SKM-1 treated with dmso at 0.1 percent for 144 hours (cell line): ENCODE measurements around the gene PI16.
"Not testable (repeated sequence)": the region's sequence is repeated elsewhere in the genome, so short reads cannot be mapped to it uniquely, and the experiment has no call there.

Source experiments
- DNase-seq: peaks from one replicate; lab custom pipeline; 2025; ENCODE audit not compliant: unreplicated experiment; lab: John Stamatoyannopoulos, UW

The PI16 gene

DNA sequence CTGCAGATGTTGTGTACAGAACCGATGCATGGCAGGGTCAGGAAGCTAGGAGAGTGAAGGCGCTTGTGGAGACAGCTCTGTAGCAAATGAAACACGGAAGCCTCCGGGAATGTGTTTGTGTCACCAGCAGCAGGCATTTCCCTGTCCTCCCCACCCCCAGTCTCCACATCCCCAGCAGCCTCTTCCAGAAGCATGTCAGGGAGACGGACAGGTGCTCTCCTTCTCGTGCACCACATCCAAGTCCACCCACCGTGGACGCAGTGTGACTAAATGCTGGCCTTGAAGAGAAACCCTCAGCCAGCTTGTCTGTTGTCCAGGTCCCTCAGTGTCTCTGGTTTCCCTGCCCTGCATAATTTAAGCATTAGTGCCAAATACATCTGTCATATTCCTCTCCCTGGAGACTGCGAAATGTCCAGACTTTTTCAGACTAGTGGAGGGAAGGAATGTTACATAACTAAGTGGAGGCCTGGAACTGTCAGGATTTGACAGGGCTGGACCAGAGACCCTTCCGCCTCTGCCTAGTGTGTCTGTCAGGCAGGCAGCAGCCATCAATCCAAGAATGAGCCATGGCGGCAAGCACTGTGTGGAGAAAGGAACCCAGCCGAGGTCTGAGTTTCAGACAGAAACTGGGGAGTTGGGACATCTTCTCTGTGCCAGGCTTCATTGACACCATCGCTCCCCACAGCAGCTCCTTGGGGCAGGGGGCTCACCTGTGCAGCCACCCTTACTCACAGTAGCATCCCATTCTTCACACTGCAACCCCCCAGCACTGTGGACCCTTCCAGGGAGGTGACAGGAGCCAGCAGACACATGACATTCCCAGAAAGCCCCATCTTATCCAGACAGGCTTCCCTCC, 26.6 kb upstream of the PI16 start:
- DNase-seq = no peak

DNA sequence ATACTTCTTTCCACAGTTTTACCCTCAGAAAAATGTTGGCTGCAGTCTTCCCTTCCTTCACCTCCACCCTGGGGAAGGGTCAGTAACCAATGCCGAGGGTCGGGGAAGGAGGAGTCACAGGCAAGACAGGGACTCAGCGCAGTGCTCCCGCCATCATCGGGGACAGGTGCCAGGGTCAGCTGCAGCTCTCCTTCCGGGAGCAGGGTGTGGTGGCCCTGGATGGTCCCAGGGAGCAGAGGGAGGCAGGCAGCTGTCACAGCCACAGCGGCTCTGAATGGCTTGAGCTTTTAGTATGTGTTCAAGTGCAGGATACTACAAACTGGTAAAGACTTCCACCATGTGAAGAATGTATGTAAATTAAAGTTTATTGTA, 26.0 kb upstream of the PI16 start:
- DNase-seq = no peak

DNA sequence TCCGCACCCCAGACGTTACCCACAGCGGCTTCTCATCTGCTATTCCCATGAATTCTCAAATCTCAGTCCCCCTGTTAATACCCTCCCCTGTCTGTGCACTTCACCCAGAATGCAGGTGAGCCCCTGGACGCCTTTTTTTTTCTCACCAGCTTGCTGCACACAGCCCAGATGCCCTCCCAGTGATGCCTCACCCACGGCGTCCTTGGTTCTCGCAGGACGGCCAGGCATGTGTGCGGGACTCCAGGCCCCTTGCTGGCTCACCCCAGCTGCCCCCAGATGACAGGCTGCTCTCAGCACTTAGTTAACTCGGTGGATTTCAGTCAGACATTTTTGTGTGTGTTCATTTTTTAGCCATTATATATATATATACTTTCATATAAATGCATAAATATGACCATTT, 25.4 kb upstream of the PI16 start:
- no peak for DNase-seq

DNA sequence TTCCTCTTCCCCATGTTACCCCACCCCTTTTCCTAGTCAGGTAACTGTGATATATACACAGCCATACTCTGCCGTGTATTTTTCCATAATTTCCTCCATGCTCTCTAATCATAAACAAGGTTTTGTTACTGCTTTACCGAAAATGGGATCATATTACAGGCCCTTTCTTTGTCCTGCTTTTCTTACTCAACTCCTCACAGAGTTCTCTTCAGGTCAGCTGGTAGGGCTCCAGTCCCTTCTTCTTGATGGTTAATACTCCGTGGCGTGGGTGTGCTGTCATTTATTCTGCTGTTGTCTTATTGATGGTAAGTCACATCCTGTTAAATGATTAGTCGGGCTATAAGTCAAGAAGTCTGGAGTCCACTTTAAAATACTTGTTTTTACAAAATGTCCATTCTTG, 24.9 kb upstream of the PI16 start:
- DNase-seq = no peak

DNA sequence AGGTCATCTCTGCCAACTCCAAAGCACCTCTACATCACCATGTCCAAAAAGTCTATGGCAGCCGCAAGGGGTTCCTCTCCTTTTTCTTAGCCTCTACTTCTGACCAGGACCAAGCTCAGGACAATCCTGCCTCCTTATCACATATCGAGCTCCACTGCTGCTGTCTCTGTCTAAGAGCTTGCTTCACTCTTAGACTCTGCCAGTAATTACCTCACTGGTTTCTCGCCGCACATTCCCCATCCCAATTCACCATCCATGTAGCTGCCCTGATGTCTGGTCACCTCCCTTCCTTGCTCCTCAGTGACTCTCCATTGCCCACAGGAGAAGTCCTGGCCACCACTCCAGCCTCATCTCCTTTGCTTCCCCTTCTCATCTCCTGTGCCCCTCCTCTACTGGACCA, 24.1 kb upstream of the PI16 start:
- DNase-seq = no peak

DNA sequence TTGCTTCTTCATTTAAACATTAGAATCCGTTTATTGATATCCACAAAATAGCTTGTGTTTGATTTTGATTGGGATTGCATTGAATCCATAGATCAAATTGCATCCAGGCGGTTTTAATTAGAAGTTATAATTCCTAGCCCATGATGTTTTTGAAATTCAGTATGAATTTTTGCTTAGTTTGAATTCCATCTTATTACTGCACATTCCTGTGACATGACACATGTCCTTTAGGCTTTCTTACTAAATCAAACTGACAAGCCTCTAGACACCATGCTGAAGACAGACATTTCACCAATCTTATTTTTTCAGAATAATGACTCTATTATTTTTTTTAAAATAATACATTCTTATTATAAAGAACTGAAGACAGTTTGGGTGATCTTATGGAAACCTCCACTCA, 21.4 kb upstream of the PI16 start:
- DNase-seq = no peak

DNA sequence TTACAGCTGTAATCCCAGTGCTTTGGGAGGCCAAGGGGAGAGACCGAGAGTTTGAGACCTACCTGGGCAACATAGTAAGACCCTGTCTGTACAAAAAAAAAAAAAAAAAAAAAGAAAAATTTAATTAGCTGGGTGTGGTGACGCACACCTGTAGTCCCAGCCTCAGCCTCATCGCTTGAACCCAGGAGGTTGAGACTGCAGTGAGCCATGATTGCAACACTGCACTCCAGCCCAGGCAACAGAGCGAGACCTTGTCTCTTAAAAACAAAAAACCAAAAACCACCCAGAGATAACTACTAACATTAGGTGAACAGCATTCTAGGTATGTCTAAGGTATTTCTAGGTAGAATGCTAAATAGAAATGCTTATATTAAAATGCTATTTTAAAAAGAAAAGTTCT, 21.0 kb upstream of the PI16 start:
- no peak for DNase-seq

DNA sequence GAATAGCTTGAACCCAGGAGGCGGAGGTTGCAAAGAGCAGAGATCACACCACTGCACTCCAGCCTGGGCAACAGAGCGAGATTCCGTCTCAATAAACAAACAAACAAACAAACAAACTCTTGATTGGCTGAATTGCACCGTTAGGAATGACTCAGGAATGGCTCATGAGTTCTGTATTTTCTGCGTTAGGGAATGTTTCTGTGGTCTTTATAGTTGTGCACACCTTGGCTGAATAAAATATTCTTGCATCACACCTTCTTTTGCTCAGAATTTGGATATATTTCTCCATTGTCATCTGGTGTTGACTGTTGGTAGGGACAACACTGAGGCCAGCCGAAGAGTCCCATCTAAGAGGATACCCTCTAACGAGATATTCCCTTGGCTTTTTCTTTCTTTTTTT, 19.6 kb upstream of the PI16 start:
- DNase-seq = no peak

DNA sequence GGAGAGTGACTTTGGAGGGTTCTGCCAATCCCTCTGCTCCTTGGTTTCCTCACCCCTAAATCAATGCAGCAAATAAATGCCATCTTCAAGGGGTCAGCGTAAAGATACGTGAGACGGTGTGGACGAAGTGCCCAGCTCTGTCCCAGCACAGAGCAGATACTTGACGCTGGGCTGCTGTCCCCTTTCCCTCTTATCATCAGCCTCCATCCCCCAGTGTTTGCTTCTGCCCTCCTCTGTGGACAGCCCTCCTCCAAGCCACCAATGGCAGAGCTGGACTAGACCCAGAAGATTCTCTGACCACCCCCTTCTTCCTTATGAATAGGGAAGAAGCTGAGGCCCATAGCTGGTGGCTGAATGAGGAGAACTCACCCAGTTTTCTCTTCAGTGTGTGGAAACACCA, 17.7 kb upstream of the PI16 start:
- DNase-seq = no peak

DNA sequence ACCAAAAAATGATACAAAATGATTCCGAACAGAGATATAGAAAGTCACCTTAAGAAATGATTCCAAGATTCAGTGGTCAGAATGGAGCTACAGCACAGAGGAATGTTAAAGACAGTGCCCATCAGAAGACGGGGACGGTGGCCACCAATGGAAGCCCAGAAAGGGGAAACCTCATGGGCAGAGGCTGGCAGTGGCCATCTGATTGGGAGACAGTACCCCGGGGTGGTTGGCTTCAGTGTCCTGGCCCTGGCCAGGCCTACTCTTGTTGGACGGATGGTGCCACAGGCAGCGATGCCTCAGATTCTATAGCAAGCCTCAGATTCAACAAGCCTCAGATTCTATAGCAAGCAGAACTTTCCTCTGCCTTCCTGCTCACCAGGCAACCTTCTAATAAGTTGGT, 16.6 kb upstream of the PI16 start:
- no peak for DNase-seq

DNA sequence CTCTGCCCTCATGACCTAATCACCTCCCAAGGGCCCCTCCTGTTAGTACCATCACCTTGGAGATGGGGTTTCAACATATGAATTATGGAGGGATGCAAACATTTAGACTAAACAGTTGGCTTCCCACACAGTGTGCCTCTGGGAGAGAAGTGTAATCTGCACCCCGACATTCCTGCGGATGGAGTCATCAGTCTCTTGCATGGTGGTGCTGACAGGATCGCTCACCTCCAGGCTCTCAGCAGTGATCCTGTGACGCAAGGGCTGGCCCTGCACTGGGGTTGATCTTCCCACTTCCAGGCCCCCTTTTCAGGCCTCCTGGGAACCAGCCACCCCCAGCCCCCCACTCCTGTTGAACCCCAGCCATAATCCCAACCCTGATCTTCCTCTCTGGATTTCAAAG, 16.0 kb upstream of the PI16 start:
- no peak for DNase-seq

DNA sequence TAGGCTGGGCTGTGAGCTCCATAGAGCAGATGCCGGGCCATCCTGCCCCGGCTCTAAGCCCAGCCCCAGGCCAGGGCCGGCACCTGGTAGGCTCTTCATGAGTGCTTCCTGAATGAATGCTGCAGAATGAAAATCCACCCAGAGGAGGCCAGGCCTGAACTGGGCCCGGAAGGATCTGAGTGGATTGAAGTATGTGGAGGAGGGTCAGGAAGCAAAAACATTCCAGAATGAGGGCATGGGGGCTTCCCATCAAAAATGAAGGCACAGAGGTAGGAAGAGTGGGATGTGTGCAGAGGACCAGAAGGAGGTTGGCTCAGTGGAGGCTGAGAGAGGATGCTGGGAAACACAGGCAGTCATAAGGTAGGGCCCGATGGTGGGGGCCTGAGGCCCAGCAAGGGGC, 15.5 kb upstream of the PI16 start:
- DNase-seq = not testable (repeated sequence)

DNA sequence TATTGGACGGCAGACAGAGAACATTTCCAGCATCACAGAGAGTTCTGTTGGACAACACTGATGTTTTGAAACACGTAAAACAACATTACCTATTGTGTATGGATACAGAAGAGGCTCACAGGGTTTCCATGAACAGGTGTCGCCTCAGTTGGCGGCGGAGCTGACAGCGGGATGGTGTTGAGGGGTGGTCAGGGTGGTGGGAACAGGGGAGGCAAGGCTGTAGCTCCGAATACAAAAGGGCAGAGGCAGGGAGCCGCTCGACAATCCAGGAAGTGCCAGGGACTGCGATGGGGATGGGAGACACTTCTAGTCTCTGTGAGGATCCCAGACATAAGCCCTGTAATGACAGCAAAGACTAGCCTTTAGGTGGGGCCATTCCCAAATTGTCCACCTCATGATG, 14.5 kb upstream of the PI16 start:
- DNase-seq = no peak

DNA sequence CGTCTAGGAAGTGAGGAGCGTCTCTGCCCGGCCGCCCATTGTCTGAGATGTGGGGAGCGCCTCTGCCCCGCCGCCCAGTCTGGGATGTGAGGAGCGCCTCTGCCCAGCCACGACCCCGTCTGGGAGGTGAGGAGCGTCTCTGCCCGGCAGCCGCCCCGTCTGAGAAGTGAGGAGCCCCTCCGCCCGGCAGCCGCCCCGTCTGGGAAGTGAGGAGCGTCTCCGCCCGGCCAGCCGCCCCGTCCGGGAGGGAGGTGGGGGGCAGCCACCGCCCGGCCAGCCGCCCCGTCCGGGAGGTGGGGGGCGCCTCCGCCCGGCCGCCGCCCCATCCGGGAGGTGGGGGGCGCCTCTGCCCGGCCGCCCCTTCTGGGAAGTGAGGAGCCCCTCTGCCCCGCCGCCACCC, 13.0 kb upstream of the PI16 start:
- DNase-seq = not testable (repeated sequence)

DNA sequence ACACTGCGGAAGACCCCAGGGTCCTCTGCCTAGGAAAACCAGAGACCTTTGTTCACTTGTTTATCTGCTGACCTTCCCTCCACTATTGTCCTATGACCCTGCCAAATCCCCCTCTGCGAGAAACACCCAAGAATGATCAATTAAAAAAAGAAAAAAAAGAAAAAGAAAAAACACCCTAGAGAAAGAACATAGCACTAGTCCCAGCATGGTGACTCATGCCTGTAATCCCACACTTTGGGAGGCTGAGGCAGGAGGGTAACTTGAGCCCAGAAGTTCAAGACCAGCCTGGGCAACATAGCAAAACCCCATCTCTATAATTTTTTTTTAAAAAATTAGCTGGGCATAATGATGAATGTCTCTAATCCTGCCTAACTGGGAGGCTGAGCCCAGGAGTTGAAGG, 12.2 kb upstream of the PI16 start:
- not testable (repeated sequence) for DNase-seq

DNA sequence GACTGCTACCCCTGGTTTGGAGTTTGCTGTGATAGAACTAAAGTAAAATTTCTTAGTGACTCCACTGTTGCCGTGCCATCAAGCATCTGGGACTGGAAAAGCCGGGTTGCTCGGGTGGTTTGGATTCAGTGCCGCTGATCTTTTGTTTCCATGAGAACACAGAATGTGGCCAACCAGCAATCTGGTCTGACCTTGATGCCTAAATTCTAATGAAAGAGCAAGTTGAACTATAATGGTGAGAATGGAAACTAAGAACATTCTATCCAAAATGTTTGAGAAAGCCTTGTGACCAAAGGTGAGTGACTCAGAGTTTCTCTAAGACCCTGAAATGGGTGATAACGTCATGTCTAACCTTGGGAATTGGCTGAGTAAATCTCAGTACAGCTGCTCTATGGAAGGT, 9.9 kb upstream of the PI16 start:
- DNase-seq = no peak

DNA sequence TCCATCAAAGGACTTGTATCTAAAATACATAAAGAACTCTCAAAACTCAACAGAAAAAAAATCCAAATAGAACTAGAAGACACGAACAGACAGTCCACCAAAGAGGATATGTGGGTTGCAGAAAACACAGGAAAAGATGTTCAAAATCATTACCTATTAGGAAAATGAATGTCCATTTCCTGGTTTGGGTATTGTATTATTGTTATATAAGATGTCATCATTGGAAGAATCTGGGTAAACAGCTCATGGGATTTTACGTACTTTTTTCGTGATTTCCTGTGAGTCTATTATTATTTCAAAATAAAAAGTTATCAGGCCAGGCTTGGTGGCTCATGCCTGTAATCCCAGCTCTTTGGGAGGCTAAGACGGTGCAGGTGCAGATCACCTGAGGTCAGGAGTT, 9.2 kb upstream of the PI16 start:
- DNase-seq = no peak

DNA sequence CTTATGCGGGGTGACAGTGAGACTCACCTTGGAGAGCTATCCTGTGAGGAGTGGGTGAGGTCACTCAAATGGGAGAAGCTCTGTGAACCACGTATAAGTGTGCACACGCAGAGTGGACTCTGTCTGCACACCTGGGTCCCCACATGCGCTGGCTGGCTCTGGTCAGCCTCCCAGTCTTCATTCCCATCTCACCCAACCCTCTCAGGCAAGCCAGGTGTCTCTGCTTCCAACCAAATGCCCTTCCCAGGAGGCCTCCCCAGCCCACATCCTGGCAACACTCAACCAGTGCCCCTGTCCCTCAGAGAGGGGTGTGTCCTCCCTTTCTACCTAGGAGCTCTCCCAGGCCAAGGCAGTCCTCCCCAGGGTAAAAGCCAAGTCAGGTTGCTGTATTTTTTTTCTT, 8.0 kb upstream of the PI16 start:
- no peak for DNase-seq

DNA sequence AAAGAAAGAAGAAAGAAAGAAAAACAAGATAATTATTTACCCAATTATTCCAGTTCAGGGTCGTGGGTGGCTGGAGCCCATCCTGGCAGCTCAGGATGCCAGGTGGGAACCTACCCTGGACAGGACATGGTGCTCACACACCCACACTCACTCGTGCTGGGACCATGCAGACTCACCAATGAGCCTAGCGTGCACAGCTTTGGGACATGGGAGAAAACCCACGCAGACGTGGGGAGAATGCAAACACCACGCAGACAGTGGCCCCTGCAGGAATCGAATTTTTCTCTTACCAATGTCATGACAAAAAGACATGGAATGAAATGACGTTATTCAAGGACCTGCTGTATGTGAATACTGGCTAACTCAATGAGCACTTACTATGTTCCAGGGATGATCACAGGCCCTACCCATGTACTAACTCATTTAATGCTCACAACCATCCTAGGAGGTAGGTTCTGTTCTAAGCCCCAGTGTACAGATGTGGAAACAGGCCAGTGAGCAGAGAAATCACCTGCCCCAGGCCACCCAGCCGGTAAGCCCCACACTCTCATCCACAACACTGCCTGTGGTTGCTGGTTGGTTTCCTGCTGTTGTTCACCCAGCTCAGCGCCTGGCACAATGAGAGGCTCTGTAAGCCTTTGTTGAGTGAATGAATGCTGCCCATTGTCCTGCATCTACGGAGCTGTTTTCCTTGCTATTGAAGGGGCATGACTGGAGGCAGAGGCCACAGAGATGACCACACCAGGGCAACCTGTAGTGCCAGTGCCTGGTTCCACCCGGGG, 6.8 kb upstream of the PI16 start:
- DNase-seq = no peak

DNA sequence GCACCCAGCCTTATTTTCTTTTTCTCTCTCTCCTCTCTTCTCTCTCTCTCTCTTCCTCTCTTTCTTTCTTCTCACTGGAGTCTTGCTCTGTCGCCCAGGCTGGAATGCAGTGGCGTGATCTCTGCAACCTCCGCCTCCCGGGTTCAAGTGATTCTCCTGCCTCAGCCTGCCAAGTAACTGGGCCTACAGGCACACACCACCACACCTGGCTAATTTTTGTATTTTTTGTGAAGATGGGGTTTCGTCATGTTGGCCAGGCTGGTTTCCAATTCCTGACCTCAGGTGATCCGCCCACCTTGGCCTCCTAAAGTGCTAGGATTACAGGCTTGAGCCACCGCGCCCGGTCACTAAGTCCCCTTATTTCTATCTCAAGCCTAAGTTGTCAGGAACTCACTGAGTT, 5.5 kb upstream of the PI16 start:
- DNase-seq = not testable (repeated sequence)

DNA sequence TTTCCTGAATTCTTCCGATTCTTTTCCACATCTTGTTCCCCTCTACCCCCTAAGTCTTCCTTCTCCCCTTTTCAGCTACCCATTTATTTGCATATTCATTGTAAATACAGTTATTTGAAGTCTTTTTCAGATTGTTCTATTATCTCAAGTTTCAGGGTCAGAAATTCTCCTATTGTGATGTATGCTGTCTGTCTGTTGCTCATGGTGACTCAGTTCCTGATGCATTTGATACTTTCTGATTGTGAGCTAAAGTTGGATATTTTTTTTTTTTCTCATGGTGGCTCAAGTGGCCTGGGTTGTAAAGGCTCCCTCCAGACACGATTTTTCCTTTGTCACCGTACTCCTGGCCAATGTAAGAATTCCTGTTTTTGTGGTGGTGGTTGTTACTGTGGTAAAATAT, 4.9 kb upstream of the PI16 start:
- no peak for DNase-seq

DNA sequence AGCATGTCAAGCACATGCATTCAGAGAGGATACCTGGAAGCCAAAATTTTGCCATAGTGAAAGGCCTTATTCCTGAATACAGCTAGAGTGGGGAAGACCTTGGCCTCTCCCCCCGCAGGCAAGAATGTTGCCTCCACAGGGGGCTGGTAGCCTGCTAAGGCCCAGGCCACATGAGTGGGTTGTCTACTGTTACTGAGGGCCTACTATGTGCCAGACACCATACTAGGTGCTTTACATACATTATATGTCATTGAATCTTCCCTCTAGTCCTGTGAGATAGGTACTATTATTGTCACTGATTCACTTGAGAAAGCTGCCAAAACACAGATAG, 642 bp upstream of the PI16 start:
- no peak for DNase-seq

DNA sequence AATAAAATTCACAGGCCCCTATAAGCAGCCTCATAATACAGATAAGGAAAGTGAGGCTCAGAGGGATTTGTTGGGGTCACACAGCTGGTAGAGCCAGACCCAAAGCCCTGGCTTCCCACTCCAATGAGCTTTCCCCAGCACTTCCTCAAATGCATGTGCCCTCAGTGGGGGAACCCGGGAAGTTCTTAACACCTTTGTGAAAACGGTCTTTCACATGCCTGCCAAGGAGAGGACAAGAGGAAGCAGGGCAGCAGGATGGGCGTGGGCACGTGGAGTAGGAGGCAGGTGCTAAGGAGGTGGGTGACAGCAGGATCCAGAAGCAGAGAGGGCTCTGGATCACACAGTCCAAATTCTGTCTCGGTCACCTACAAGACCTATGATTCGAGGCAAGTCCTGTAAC, 598 bp downstream of the PI16 start:
- DNase-seq = no peak
